ENCODE measurements around the gene SEC23IP. TPM values are rescaled to one million over a fixed set of nuclear protein-coding genes. Genes with fewer than 3 reads are reported as not detected.

The SEC23IP gene
- total RNA-seq, 1 experiment from 2014 or later: 60.5 TPM

DNA sequence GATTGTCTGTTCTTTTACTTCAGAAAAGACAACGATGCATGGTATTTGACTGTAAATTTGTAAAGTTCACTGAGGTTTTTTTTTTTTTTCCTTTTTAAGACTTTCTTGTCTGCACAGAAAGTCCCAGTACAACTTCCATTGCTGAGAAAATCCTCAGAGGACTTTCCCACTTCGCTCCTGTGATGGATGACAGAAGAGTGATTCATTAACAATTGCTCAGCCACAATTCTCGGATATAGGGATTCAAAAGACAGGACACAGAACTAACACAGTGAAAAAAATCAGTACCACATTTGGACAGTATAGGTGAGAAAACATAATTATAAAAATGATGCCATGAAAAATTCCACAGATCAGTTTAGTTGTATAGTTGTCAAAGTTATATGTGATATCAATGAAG lies 48.0 kb downstream of the SEC23IP start:
- no TSS peak for BruUV-seq (replicated peaks)
- Mint-ChIP-seq H3K27me3 (ENCODE audit: insufficient read depth, unreplicated experiment) (no peaks in the 10 kb centered on the region), H3K36me3 (ENCODE audit: insufficient read depth, unreplicated experiment) (peaks cover 90% of the 10 kb centered on the region), H3K4me1 (ENCODE audit: insufficient read depth, unreplicated experiment) (no peaks in the 10 kb centered on the region), H3K27ac (ENCODE audit: low read depth, unreplicated experiment) (no peak overlapping the region), H3K9me3 (ENCODE audit: unreplicated experiment) (no peaks in the 10 kb centered on the region), H3K4me3 (ENCODE audit: unreplicated experiment) (no peak overlapping the region)
- DNase-seq (ENCODE audit: unreplicated experiment): no peak
- ChIA-PET CTCF (no interaction called here), POLR2A (no interaction called here)
- TF ChIP-seq, protein P1, sequence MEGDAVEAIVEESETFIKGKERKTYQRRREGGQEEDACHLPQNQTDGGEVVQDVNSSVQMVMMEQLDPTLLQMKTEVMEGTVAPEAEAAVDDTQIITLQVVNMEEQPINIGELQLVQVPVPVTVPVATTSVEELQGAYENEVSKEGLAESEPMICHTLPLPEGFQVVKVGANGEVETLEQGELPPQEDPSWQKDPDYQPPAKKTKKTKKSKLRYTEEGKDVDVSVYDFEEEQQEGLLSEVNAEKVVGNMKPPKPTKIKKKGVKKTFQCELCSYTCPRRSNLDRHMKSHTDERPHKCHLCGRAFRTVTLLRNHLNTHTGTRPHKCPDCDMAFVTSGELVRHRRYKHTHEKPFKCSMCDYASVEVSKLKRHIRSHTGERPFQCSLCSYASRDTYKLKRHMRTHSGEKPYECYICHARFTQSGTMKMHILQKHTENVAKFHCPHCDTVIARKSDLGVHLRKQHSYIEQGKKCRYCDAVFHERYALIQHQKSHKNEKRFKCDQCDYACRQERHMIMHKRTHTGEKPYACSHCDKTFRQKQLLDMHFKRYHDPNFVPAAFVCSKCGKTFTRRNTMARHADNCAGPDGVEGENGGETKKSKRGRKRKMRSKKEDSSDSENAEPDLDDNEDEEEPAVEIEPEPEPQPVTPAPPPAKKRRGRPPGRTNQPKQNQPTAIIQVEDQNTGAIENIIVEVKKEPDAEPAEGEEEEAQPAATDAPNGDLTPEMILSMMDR (IDR thresholded peaks at IDR 0.05; ENCODE audit: unreplicated experiment): no peak
- intact Hi-C loops (cut with micrococcal nuclease): no loop called here

DNA sequence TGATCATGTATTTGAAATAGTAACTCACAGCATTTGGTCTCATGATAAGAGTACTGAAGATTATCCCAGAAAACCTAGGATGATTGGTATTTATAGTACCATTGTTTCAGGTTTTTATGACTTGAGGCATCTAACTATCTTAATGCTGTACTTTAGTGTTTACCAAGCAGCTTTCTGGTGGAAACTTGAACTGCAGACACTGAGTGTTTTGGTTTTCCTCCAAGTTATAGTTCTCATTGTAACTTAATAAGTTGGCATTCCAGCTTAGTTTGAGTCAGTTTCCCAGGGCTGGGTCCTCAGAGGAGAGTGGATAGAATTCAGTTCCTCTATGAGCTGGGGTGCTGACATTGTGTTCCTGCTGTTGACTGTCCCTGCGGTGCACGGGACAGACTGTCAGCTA lies 50.4 kb downstream of the SEC23IP start:
- H3K27me3 Mint-ChIP-seq (ENCODE audit: insufficient read depth, unreplicated experiment): no peaks in the 10 kb centered on the region
- BruUV-seq (replicated peaks): no TSS peak

DNA sequence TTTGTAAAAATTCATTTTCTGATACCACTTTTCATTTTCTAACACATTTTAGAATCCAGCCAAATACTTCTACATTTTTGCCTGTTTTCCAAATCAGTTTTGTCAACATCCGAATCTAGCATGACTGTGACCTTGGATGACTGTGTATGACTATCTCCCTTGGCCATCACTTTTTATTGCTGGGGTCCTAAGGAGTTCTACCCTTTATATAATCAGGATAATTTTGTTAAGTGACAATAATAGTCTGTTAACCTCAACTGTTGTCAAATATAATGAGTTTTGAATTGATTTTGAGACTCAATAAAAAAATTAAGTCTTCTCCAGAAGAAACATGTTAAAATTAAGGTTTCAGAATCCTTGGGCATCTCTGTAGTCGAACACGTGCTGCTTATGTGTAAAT lies 53.3 kb downstream of the SEC23IP start:
- H3K4me1 Mint-ChIP-seq (ENCODE audit: insufficient read depth, unreplicated experiment): no peaks in the 10 kb centered on the region
- H3K9me3 Mint-ChIP-seq (ENCODE audit: unreplicated experiment): no peaks in the 10 kb centered on the region
- ChIA-PET POLR2A (no interaction called here), CTCF (no interaction called here)
- DNase-seq (ENCODE audit: unreplicated experiment): no peak
- intact Hi-C loops (cut with micrococcal nuclease): no loop called here
- H3K36me3 Mint-ChIP-seq (ENCODE audit: insufficient read depth, unreplicated experiment): peaks cover 43% of the 10 kb centered on the region
- H3K4me3 Mint-ChIP-seq (ENCODE audit: unreplicated experiment): no peak overlapping the region
- H3K27me3 Mint-ChIP-seq (ENCODE audit: insufficient read depth, unreplicated experiment): no peaks in the 10 kb centered on the region
- TF ChIP-seq, protein P1 (IDR thresholded peaks at IDR 0.05; ENCODE audit: unreplicated experiment): no peak
- BruUV-seq (replicated peaks): no TSS peak
- no peak overlapping the region for H3K27ac Mint-ChIP-seq (ENCODE audit: low read depth, unreplicated experiment)

More for the DNA sequence above, 50.4 kb downstream of the SEC23IP start:
- ChIA-PET POLR2A (no interaction called here), CTCF (interaction anchor here (0.7 kb wide), 1 partner anchor 869 kb away, joined by 3 read pairs; no protein-coding TSS in a partner anchor)
- intact Hi-C loops (cut with micrococcal nuclease): no loop called here
- Mint-ChIP-seq H3K9me3 (ENCODE audit: unreplicated experiment) (no peaks in the 10 kb centered on the region), H3K27ac (ENCODE audit: low read depth, unreplicated experiment) (no peak overlapping the region), H3K4me3 (ENCODE audit: unreplicated experiment) (no peak overlapping the region), H3K4me1 (ENCODE audit: insufficient read depth, unreplicated experiment) (no peaks in the 10 kb centered on the region), H3K36me3 (ENCODE audit: insufficient read depth, unreplicated experiment) (peaks cover 70% of the 10 kb centered on the region)
- no peak for DNase-seq (ENCODE audit: unreplicated experiment)
- TF ChIP-seq, protein P1 (IDR thresholded peaks at IDR 0.05; ENCODE audit: unreplicated experiment): no peak

DNA sequence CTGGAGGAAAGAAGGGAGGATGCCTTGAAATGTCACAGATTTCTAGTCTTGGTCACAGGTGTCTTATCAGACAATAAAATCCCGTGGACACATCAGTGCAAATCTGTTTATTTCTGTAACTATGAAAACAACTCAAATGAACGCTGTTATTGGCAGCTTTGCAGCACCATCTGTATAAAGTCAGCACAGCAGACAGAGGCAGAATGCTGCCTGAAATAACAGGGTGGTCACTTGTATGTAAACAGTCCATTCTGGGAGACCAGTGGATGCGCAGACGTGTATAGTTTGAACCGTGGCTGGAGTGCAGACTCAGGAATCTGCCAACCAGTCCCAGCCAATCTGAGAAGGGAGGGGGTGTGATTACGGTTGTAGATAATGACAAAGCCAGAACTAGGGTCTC lies 54.8 kb downstream of the SEC23IP start:
- H3K4me1 Mint-ChIP-seq (ENCODE audit: insufficient read depth, unreplicated experiment): no peaks in the 10 kb centered on the region
- POLR2A ChIA-PET: no interaction called here
- H3K27me3 Mint-ChIP-seq (ENCODE audit: insufficient read depth, unreplicated experiment): no peaks in the 10 kb centered on the region
- no peaks in the 10 kb centered on the region for H3K9me3 Mint-ChIP-seq (ENCODE audit: unreplicated experiment)
- DNase-seq (ENCODE audit: unreplicated experiment): no peak
- CTCF ChIA-PET: interaction anchor here (0.6 kb wide), 1 partner anchor 11 kb away, joined by 3 read pairs; no protein-coding TSS in a partner anchor
- intact Hi-C loops (cut with micrococcal nuclease): no loop called here
- H3K4me3 Mint-ChIP-seq (ENCODE audit: unreplicated experiment): no peak overlapping the region
- no peak overlapping the region for H3K27ac Mint-ChIP-seq (ENCODE audit: low read depth, unreplicated experiment)
- BruUV-seq (replicated peaks): TSS peak; percentile 10
- TF ChIP-seq, protein P1 (IDR thresholded peaks at IDR 0.05; ENCODE audit: unreplicated experiment): no peak
- peaks cover 28% of the 10 kb centered on the region for H3K36me3 Mint-ChIP-seq (ENCODE audit: insufficient read depth, unreplicated experiment)
